ENCODE measurements around the gene KNDC1. TPM values are rescaled to one million over a fixed set of nuclear protein-coding genes. Genes with fewer than 3 reads are reported as not detected.
A peak's percentile ranks its signal among the peaks of the same experiment; 100 is the strongest.

The KNDC1 gene
- total RNA-seq, 1 experiment from 2014 or later: 15.7 TPM

- H3K9me3 Mint-ChIP-seq: peaks cover 35 to 36% of the 10 kb centered on the region in 2 experiments
- no CpG with 5 or more reads among the region's 8 CpGs for WGBS (ENCODE audit: extremely low coverage, insufficient read length, low lambda C conversion rate)
Measured at GRCh38 chr10:133150226-133150625, 9.8 kb upstream of the KNDC1 start.

More at GRCh38 chr10:133150226-133150625, 9.8 kb upstream of the KNDC1 start:
- no peak overlapping the region for H3K4ac ChIP-seq (ENCODE audit: low read depth, low read length)
- no peak overlapping the region for H2AFZ ChIP-seq (ENCODE audit: low read length)
- no peaks in the 10 kb centered on the region for H4K20me1 ChIP-seq (ENCODE audit: control insufficient read depth, insufficient read depth, insufficient read length)
- no peak overlapping the region for H3K56ac ChIP-seq (ENCODE audit: insufficient read length, low read depth, low read length)
- H3K27me3 Mint-ChIP-seq (ENCODE audit: low read depth): peaks cover 9% of the 10 kb centered on the region
- no peak overlapping the region for H4K5ac ChIP-seq (ENCODE audit: insufficient read length, low read depth, low read length)
- H3K79me1 ChIP-seq (ENCODE audit: insufficient read depth, low read depth, low read length, poor library complexity, severe bottlenecking): no peaks in the 10 kb centered on the region
- no peak overlapping the region for H3K9ac ChIP-seq (ENCODE audit: extremely low read depth, insufficient read length, low read length)
- H3K27ac Mint-ChIP-seq: peak overlapping the region in 1 of 3 experiments; percentile 45; a peak in 2 of 7 replicates
- no peak overlapping the region for H2BK15ac ChIP-seq (ENCODE audit: low read depth, low read length)
- peaks cover 6% of the 10 kb centered on the region; the same call in 1 of the 2 replicates for H3K4me1 ChIP-seq (ENCODE audit: insufficient read depth, low read length)
- H2BK5ac ChIP-seq (ENCODE audit: insufficient read length, low read length): no peak overlapping the region
- DNase-seq: no peak
- H3K18ac ChIP-seq (ENCODE audit: insufficient read length, low read depth, low read length): no peak overlapping the region
- no peak overlapping the region for H2AK5ac ChIP-seq (ENCODE audit: insufficient read length, low read length)
- no peak overlapping the region for H3K4me3 Mint-ChIP-seq
- H4K8ac ChIP-seq (replicated peaks; ENCODE audit: insufficient read length, low read depth, low read length): no peak overlapping the region
- H4K91ac ChIP-seq (ENCODE audit: insufficient read length, low read depth, low read length): no peak overlapping the region
- no peak overlapping the region for H3T11ph ChIP-seq (ENCODE audit: low read length)
- H3K9me3 ChIP-seq (ENCODE audit: control insufficient read depth, low read depth, low read length): no peaks in the 10 kb centered on the region
- no peaks in the 10 kb centered on the region for H3K23me2 ChIP-seq (ENCODE audit: insufficient read length, low read depth, low read length, poor library complexity, severe bottlenecking)
- TF ChIP-seq CTCF (conservative IDR thresholded peaks at IDR 0.05): no peak
- no peak overlapping the region for H3K27ac ChIP-seq (ENCODE audit: insufficient read length, low read depth, low read length)
- H3K23ac ChIP-seq (ENCODE audit: insufficient read length, low read depth, low read length): no peak overlapping the region
- H3K4me2 ChIP-seq (ENCODE audit: insufficient read depth, insufficient read length, low read length): no peak overlapping the region
- no peaks in the 10 kb centered on the region for H3K79me2 ChIP-seq (ENCODE audit: insufficient read depth, low read length)
- H3K27me3 ChIP-seq (ENCODE audit: insufficient read depth, low read length): no peaks in the 10 kb centered on the region
- H2BK120ac ChIP-seq (ENCODE audit: low read depth, low read length, poor library complexity, severe bottlenecking): no peak overlapping the region
- no peak overlapping the region for H3K14ac ChIP-seq (ENCODE audit: insufficient read depth, low read length)
- no peak overlapping the region for H2BK12ac ChIP-seq (ENCODE audit: insufficient read length, low read depth, low read length)
- H3K4me1 Mint-ChIP-seq: peaks cover 47 to 50% of the 10 kb centered on the region in 2 experiments
- no peak overlapping the region for H2BK20ac ChIP-seq (ENCODE audit: low read depth, low read length, poor library complexity, severe bottlenecking)
- H3K36me3 Mint-ChIP-seq (ENCODE audit: insufficient read depth in 1 of 3, low read depth in 3 of 3): peaks cover 15 to 38% (median 24%) of the 10 kb centered on the region in 3 experiments

All from H9 (cell line).